IMR-90 (cell line): ENCODE results near the gene MTNR1B. TPM values are rescaled to one million over a fixed set of nuclear protein-coding genes. Genes with fewer than 3 reads are reported as not detected.

Experiments
- ATAC-seq: fragments of 200-7000 bp; cut with Tn5 transposase; 2 replicates; pipeline ENCODE4 v1.9.1; 2020; ENCODE audit warnings: low read depth, mild to moderate bottlenecking, moderate library complexity
- BruUV-seq: library from RNA; stranded (reverse); fragments of 400-500 nt; replicated peaks from 2 replicates; lab custom pipeline; 2021; lab: Mats Ljungman, UMichigan
- CTCF ChIA-PET: fragments of 300-600 bp; formaldehyde crosslinking; extraction: SDS; loops from one replicate; lab custom pipeline; 2021; ENCODE audit warnings: antibody characterized with exemption; lab: Yijun Ruan, JAX
- POLR2A ChIA-PET: fragments of 300-600 bp; sonication (Branson Sonifier 250); formaldehyde crosslinking; loops from one replicate; lab custom pipeline; 2022; ENCODE audit warnings: antibody characterized with exemption; ENCODE audit not compliant: unreplicated experiment; lab: Charles Lee
- DNase-seq: peaks from one replicate; pipeline ENCODE4 v3.0.0; 2013
- H2AFZ ChIP-seq: replicated peaks from 2 replicates; pipeline ENCODE3; 2013; ENCODE audit warnings: low read length, mild to moderate bottlenecking; ENCODE audit not compliant: poor library complexity
- H2AK5ac ChIP-seq: 2 replicates; pipeline ENCODE4 v1.6.1; 2013; ENCODE audit warnings: low read depth, low read length, inconsistent platforms
- H2AK9ac ChIP-seq: replicated peaks from 2 replicates; pipeline ENCODE3; 2013; ENCODE audit warnings: mild to moderate bottlenecking, low read depth, low read length, moderate library complexity; ENCODE audit not compliant: poor library complexity
- H2BK120ac ChIP-seq: 2 replicates; pipeline ENCODE4 v1.6.1; 2013; ENCODE audit warnings: low read depth, low read length, inconsistent platforms
- H2BK15ac ChIP-seq: 3 replicates; pipeline ENCODE4 v1.6.1; 2013; ENCODE audit warnings: low read depth, low read length, inconsistent platforms
- H2BK20ac ChIP-seq: 2 replicates; pipeline ENCODE4 v1.6.1; 2013; ENCODE audit warnings: low read depth, mild to moderate bottlenecking, inconsistent platforms, low read length, moderate library complexity
- H2BK5ac ChIP-seq: 2 replicates; pipeline ENCODE4 v1.6.1; 2013; ENCODE audit warnings: mild to moderate bottlenecking, low read depth, low read length, inconsistent platforms; ENCODE audit not compliant: poor library complexity, severe bottlenecking
- H3K14ac ChIP-seq: replicated peaks from 2 replicates; pipeline ENCODE4 v1.6.1; 2013; ENCODE audit warnings: low read depth, low read length, inconsistent platforms
- H3K18ac ChIP-seq: 2 replicates; pipeline ENCODE4 v1.6.1; 2013; ENCODE audit warnings: low read depth, low read length, control low read depth
- H3K23ac ChIP-seq: 2 replicates; pipeline ENCODE4 v1.6.1; 2013; ENCODE audit warnings: low read depth, low read length, inconsistent platforms
- H3K27ac ChIP-seq: 2 replicates; pipeline ENCODE4 v1.5.1; 2013; ENCODE audit warnings: mild to moderate bottlenecking, control low read depth, low read length; ENCODE audit not compliant: insufficient read depth
- H3K27me3 ChIP-seq: 2 replicates; pipeline ENCODE4 v1.6.1; 2013; ENCODE audit warnings: low read length; ENCODE audit not compliant: control insufficient read depth, insufficient read depth
- H3K36me3 ChIP-seq: 2 replicates; pipeline ENCODE4 v1.6.1; 2013; ENCODE audit warnings: low read length, mixed read lengths; ENCODE audit not compliant: control insufficient read depth, insufficient read depth
- H3K4ac ChIP-seq: 2 replicates; pipeline ENCODE4 v1.6.1; 2013; ENCODE audit warnings: low read depth, low read length, inconsistent platforms
- H3K4me1 ChIP-seq: 2 replicates; pipeline ENCODE4 v1.6.1; 2013; ENCODE audit warnings: low read length, mixed read lengths; ENCODE audit not compliant: control insufficient read depth, insufficient read depth
- H3K4me2 ChIP-seq: 2 replicates; pipeline ENCODE4 v1.6.1; 2013; ENCODE audit warnings: low read depth, mild to moderate bottlenecking, control low read depth, low read length, moderate library complexity
- H3K4me3 ChIP-seq: 2 replicates; pipeline ENCODE4 v1.5.1; 2013; ENCODE audit warnings: low read depth, mild to moderate bottlenecking, control low read depth, low read length, moderate library complexity; ENCODE audit not compliant: insufficient read depth
- H3K56ac ChIP-seq: 2 replicates; pipeline ENCODE4 v1.6.1; 2013; ENCODE audit warnings: low read length, inconsistent platforms; ENCODE audit not compliant: insufficient read depth; ENCODE audit errors: extremely low read depth
- H3K79me1 ChIP-seq, 2 experiments: 2 replicates each; pipeline ENCODE4 v1.6.1; 2013; ENCODE audit warnings: low read length in 2 of 2, inconsistent platforms in 1 of 2, low read depth in 1 of 2
- H3K9ac ChIP-seq: 2 replicates; pipeline ENCODE4 v1.6.1; 2013; ENCODE audit warnings: low read depth, low read length, control low read depth
- H3K9me1 ChIP-seq: 2 replicates; pipeline ENCODE4 v1.6.1; 2013; ENCODE audit warnings: low read length, inconsistent platforms; ENCODE audit not compliant: insufficient read depth
- H3K9me3 ChIP-seq: 2 replicates; pipeline ENCODE4 v1.6.1; 2013; ENCODE audit warnings: low read length; ENCODE audit not compliant: control insufficient read depth, insufficient read depth
- H4K20me1 ChIP-seq: 2 replicates; pipeline ENCODE4 v1.6.1; 2013; ENCODE audit warnings: low read length, inconsistent platforms; ENCODE audit not compliant: insufficient read depth
- H4K5ac ChIP-seq: 2 replicates; pipeline ENCODE4 v1.6.1; 2013; ENCODE audit warnings: mild to moderate bottlenecking, low read depth, low read length, control low read depth
- H4K8ac ChIP-seq, 2 experiments: 2 replicates each; pipeline ENCODE4 v1.6.1; 2013; ENCODE audit warnings: low read depth in 2 of 2, low read length in 2 of 2, control low read depth in 1 of 2, inconsistent platforms in 1 of 2
- H4K91ac ChIP-seq: 2 replicates; pipeline ENCODE4 v1.6.1; 2013; ENCODE audit warnings: low read depth, low read length, inconsistent platforms; ENCODE audit not compliant: insufficient read depth
- FOS ChIP-seq: fragments of 150-350 bp; IDR thresholded peaks from 2 replicates; pipeline ENCODE4 v1.6.1; 2016; ENCODE audit warnings: low read depth, low read length
- MAFK ChIP-seq: IDR thresholded peaks from 2 replicates; pipeline ENCODE4 v1.6.1; 2012; ENCODE audit warnings: low read depth, low read length, improper control_type of control experiment
- whole genome bisulfite sequencing, 2 experiments: methylation state at CpG; one replicate each; pipeline versions ENCODE4 v1.1.5 to v1.1.7; 2013; ENCODE audit warnings: missing lambda C conversion rate in 2 of 2; ENCODE audit not compliant: insufficient read length in 1 of 2; ENCODE audit errors: extremely low coverage in 2 of 2; 5-methylcytosine and 5-hydroxymethylcytosine counted together
- dilution Hi-C: fragments of 300-500 bp; cut with HindIII; formaldehyde crosslinking; loops from one replicate; pipeline ENCODE4 v1.14.3; 2018; ENCODE audit warnings: low sequenced_read_pairs; ENCODE audit not compliant: unreplicated experiment
- in situ Hi-C: fragments of 300-500 bp; cut with MboI; formaldehyde crosslinking; loops from 3 replicates; pipeline ENCODE4 v1.14.3; 2019; ENCODE audit warnings: low sequenced_read_pairs, inconsistent platforms, mixed read lengths
- intact Hi-C: fragments of 100-400 bp; cut with micrococcal nuclease; formaldehyde crosslinking; loops from 2 replicates; pipeline ENCODE4 v1.10.0; 2022
- polyA plus RNA-seq, 3 experiments: library from polyadenylated mRNA; depleted of rRNA; stranded (reverse); fragments of >200 nt; gene quantifications; 2 replicates each; pipeline ENCODE4 v1.2.3, GENCODE V29; 2012; ENCODE audit warnings: low replicate concordance in 1 of 3
- total RNA-seq: library from RNA; depleted of rRNA; stranded (reverse); fragments of >200 nt; gene quantifications from 2 replicates; pipeline ENCODE4 v1.2.3, GENCODE V29; 2012
- TF ChIP-seq, protein P1 (sequence below): fragments of 150-350 bp; IDR thresholded peaks from 2 replicates; pipeline ENCODE4 v1.6.1; 2017; ENCODE audit warnings: mild to moderate bottlenecking, antibody characterized with exemption, low read length, low read depth

Gene MTNR1B
- total and polyA plus RNA-seq, 2 of the 4 experiments (the other 2 are of a cell fraction) = under 0.01 to 0.07 TPM

DNA sequence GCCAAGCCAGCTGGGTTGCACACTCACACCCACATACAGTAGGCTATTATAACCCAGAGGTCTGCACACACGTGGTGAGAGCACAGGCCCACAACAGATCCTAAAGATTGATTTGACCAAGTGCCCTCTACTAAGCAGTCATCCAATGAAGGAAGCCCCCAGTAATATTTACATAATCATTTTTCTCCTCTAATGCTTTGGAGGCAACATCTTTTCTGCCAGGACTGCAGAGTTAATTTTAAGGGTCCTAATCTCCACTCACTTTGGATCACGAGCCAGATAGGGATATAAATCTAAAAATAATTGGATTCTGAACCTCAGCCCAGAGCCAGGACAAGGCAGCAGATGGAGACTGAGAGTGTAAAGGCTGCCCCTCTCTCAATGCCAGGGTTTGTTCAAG, 49.1 kb upstream of the MTNR1B start:
- BruUV-seq = no TSS peak
- no peak for ATAC-seq
- no peak overlapping the region for H3K18ac ChIP-seq

More for the DNA sequence above, 49.1 kb upstream of the MTNR1B start:
- Histone ChIP-seq H2BK15ac (no peak overlapping the region), H3K36me3 (no peaks in the 10 kb centered on the region), H3K9me3 (no peaks in the 10 kb centered on the region; the same call in 1 of the 2 replicates), H3K27ac (no peak overlapping the region), H3K9ac (no peak overlapping the region), H4K8ac (no peak overlapping the region), H2AK9ac (no peak overlapping the region), H3K79me1 (no peaks in the 10 kb centered on the region), H3K4ac (no peak overlapping the region), H4K5ac (no peak overlapping the region), H2AK5ac (no peak overlapping the region), H4K20me1 (no peaks in the 10 kb centered on the region), H2BK20ac (no peak overlapping the region), H3K4me1 (no peaks in the 10 kb centered on the region), H3K27me3 (no peaks in the 10 kb centered on the region), H3K56ac (no peak overlapping the region), H3K9me1 (no peaks in the 10 kb centered on the region), H2BK120ac (no peak overlapping the region), H2BK5ac (no peak overlapping the region), H2AFZ (no peak overlapping the region), H3K14ac (no peak overlapping the region), H3K4me3 (no peak overlapping the region), H4K91ac (no peak overlapping the region), H3K23ac (no peak overlapping the region), H3K4me2 (no peak overlapping the region)
- intact Hi-C loops (no loop called here), dilution Hi-C loops (no loop called here), in situ Hi-C loops (no loop called here)
- WGBS, 2 experiments = no CpG with 5 or more reads among the region's 2 CpGs
- POLR2A ChIA-PET = no interaction called here
- CTCF ChIA-PET = no interaction called here
- no peak for DNase-seq
- TF ChIP-seq MAFK (no peak), FOS (no peak)
- TF ChIP-seq, protein P1, sequence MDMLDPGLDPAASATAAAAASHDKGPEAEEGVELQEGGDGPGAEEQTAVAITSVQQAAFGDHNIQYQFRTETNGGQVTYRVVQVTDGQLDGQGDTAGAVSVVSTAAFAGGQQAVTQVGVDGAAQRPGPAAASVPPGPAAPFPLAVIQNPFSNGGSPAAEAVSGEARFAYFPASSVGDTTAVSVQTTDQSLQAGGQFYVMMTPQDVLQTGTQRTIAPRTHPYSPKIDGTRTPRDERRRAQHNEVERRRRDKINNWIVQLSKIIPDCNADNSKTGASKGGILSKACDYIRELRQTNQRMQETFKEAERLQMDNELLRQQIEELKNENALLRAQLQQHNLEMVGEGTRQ = no peak
